ENCODE data around the gene GAD1. TPM values are rescaled to one million over a fixed set of nuclear protein-coding genes. Genes with fewer than 3 reads are reported as not detected.

GAD1 gene
- total and polyA plus RNA-seq, 5 donors from 2014 or later: not detected

- peaks cover 0 to 2% (median 0%) of the 10 kb centered on the region in 7 donors for H3K9me3 Mint-ChIP-seq
- no peaks in the 10 kb centered on the region for H3K4me1 Mint-ChIP-seq
- peaks cover 47% of the 10 kb centered on the region for H3K27me3 Mint-ChIP-seq
- Histone ChIP-seq H3K9me3 (ENCODE audit: control insufficient read depth in 2 of 2, low read length in 2 of 2) (no peaks in the 10 kb centered on the region), H3K4me1 (ENCODE audit: control insufficient read depth, insufficient read depth, low read length, poor library complexity, severe bottlenecking) (no peaks in the 10 kb centered on the region), H3K4me3 (ENCODE audit: low read depth, low read length) (no peak overlapping the region), H3K27ac (ENCODE audit: insufficient read depth, low read length, poor library complexity, severe bottlenecking) (no peak overlapping the region), H3K27me3 (ENCODE audit: control insufficient read depth, insufficient read depth, low read length) (peaks cover 10% of the 10 kb centered on the region), H3K36me3 (ENCODE audit: control insufficient read depth, insufficient read depth, low read length) (no peaks in the 10 kb centered on the region)
- no peak for ATAC-seq (ENCODE audit: low read depth in 2 of 2)
- no peak overlapping the region for H3K4me3 Mint-ChIP-seq
- H3K36me3 Mint-ChIP-seq: no peaks in the 10 kb centered on the region
- H3K27ac Mint-ChIP-seq: no peak overlapping the region
- no peak for DNase-seq
These were observed 37.4 kb upstream of the GAD1 start for GRCh38 chr2:170779304-170779703.

- Histone ChIP-seq H3K9me3 (ENCODE audit: control insufficient read depth in 2 of 2, low read length in 2 of 2) (no peaks in the 10 kb centered on the region), H3K4me3 (ENCODE audit: low read depth, low read length) (no peak overlapping the region), H3K27me3 (ENCODE audit: control insufficient read depth, insufficient read depth, low read length) (peaks cover 11% of the 10 kb centered on the region), H3K27ac (ENCODE audit: insufficient read depth, low read length, poor library complexity, severe bottlenecking) (no peak overlapping the region), H3K4me1 (ENCODE audit: control insufficient read depth, insufficient read depth, low read length, poor library complexity, severe bottlenecking) (no peaks in the 10 kb centered on the region), H3K36me3 (ENCODE audit: control insufficient read depth, insufficient read depth, low read length) (no peaks in the 10 kb centered on the region)
- ATAC-seq (ENCODE audit: low read depth in 2 of 2): no peak
- DNase-seq: no peak
- Mint-ChIP-seq H3K4me1 (no peaks in the 10 kb centered on the region), H3K36me3 (no peaks in the 10 kb centered on the region), H3K27ac (no peak overlapping the region), H3K27me3 (peaks cover 59% of the 10 kb centered on the region), H3K9me3 (no peaks in the 10 kb centered on the region), H3K4me3 (no peak overlapping the region)
These were observed 34.0 kb upstream of the GAD1 start for GRCh38 chr2:170782673-170783072.

GRCh38 chr2:170783549-170783948, 33.1 kb upstream of the GAD1 start:
- H3K4me3 ChIP-seq (ENCODE audit: low read depth, low read length): no peak overlapping the region
- DNase-seq: no peak
- H3K36me3 ChIP-seq (ENCODE audit: control insufficient read depth, insufficient read depth, low read length): no peaks in the 10 kb centered on the region
- ATAC-seq (ENCODE audit: low read depth in 2 of 2): no peak
- peaks cover 11% of the 10 kb centered on the region for H3K27me3 ChIP-seq (ENCODE audit: control insufficient read depth, insufficient read depth, low read length)
- Mint-ChIP-seq H3K4me1 (no peaks in the 10 kb centered on the region), H3K4me3 (no peak overlapping the region), H3K9me3 (no peaks in the 10 kb centered on the region), H3K36me3 (no peaks in the 10 kb centered on the region), H3K27me3 (peaks cover 61% of the 10 kb centered on the region), H3K27ac (no peak overlapping the region)
- no peaks in the 10 kb centered on the region for H3K4me1 ChIP-seq (ENCODE audit: control insufficient read depth, insufficient read depth, low read length, poor library complexity, severe bottlenecking)
- no peaks in the 10 kb centered on the region for H3K9me3 ChIP-seq (ENCODE audit: control insufficient read depth in 2 of 2, low read length in 2 of 2)
- no peak overlapping the region for H3K27ac ChIP-seq (ENCODE audit: insufficient read depth, low read length, poor library complexity, severe bottlenecking)

GRCh38 chr2:170798996-170799395, 17.7 kb upstream of the GAD1 start:
- H3K9me3 Mint-ChIP-seq: peaks cover 0 to 2% (median 0%) of the 10 kb centered on the region in 7 donors
- DNase-seq (no peak), ATAC-seq (ENCODE audit: low read depth in 2 of 2) (no peak)
- Histone ChIP-seq H3K4me3 (ENCODE audit: low read depth, low read length) (no peak overlapping the region), H3K27me3 (ENCODE audit: control insufficient read depth, insufficient read depth, low read length) (peaks cover 16% of the 10 kb centered on the region), H3K36me3 (ENCODE audit: control insufficient read depth, insufficient read depth, low read length) (no peaks in the 10 kb centered on the region), H3K9me3 (ENCODE audit: control insufficient read depth in 2 of 2, low read length in 2 of 2) (no peaks in the 10 kb centered on the region), H3K4me1 (ENCODE audit: control insufficient read depth, insufficient read depth, low read length, poor library complexity, severe bottlenecking) (no peaks in the 10 kb centered on the region), H3K27ac (ENCODE audit: insufficient read depth, low read length, poor library complexity, severe bottlenecking) (no peak overlapping the region)
- H3K27ac Mint-ChIP-seq: no peak overlapping the region
- H3K4me3 Mint-ChIP-seq: no peak overlapping the region
- no peaks in the 10 kb centered on the region for H3K4me1 Mint-ChIP-seq
- peaks cover 24% of the 10 kb centered on the region for H3K27me3 Mint-ChIP-seq
- no peaks in the 10 kb centered on the region for H3K36me3 Mint-ChIP-seq

- H3K4me3 Mint-ChIP-seq: no peak overlapping the region
- DNase-seq: no peak
- H3K27me3 Mint-ChIP-seq: peaks cover 14% of the 10 kb centered on the region
- H3K27ac Mint-ChIP-seq: no peak overlapping the region
- Histone ChIP-seq H3K36me3 (ENCODE audit: control insufficient read depth, insufficient read depth, low read length) (no peaks in the 10 kb centered on the region), H3K27ac (ENCODE audit: insufficient read depth, low read length, poor library complexity, severe bottlenecking) (no peak overlapping the region), H3K4me1 (ENCODE audit: control insufficient read depth, insufficient read depth, low read length, poor library complexity, severe bottlenecking) (no peaks in the 10 kb centered on the region), H3K27me3 (ENCODE audit: control insufficient read depth, insufficient read depth, low read length) (peaks cover 18% of the 10 kb centered on the region), H3K4me3 (ENCODE audit: low read depth, low read length) (no peak overlapping the region), H3K9me3 (ENCODE audit: control insufficient read depth in 2 of 2, low read length in 2 of 2) (no peaks in the 10 kb centered on the region)
- H3K4me1 Mint-ChIP-seq: no peaks in the 10 kb centered on the region
- H3K9me3 Mint-ChIP-seq: no peaks in the 10 kb centered on the region
- no peaks in the 10 kb centered on the region for H3K36me3 Mint-ChIP-seq
- ATAC-seq (ENCODE audit: low read depth in 2 of 2): no peak
These were observed 10.1 kb upstream of the GAD1 start for GRCh38 chr2:170806548-170806947.

GRCh38 chr2:170812710-170813600, 3.7 kb upstream of the GAD1 start:
- H3K4me1 Mint-ChIP-seq: peaks cover 5 to 40% (median 6%) of the 10 kb centered on the region in 4 donors
- DNase-seq (peak in 2 of 3 donors; percentile 44 to 70), ATAC-seq (ENCODE audit: low read depth in 2 of 2) (no peak)
- Histone ChIP-seq H3K9me3 (ENCODE audit: control insufficient read depth in 2 of 2, low read length in 2 of 2) (no peaks in the 10 kb centered on the region), H3K4me1 (ENCODE audit: control insufficient read depth, insufficient read depth, low read length, poor library complexity, severe bottlenecking) (peaks cover 31% of the 10 kb centered on the region), H3K36me3 (ENCODE audit: control insufficient read depth, insufficient read depth, low read length) (no peaks in the 10 kb centered on the region), H3K27me3 (ENCODE audit: control insufficient read depth, insufficient read depth, low read length) (peaks cover 28% of the 10 kb centered on the region), H3K27ac (ENCODE audit: insufficient read depth, low read length, poor library complexity, severe bottlenecking) (no peak overlapping the region), H3K4me3 (ENCODE audit: low read depth, low read length) (no peak overlapping the region)
- H3K27me3 Mint-ChIP-seq: peaks cover 76% of the 10 kb centered on the region
- H3K9me3 Mint-ChIP-seq: no peaks in the 10 kb centered on the region
- peak overlapping the region in 1 of 4 donors; percentile 21 for H3K4me3 Mint-ChIP-seq
- no peaks in the 10 kb centered on the region for H3K36me3 Mint-ChIP-seq
- H3K27ac Mint-ChIP-seq: no peak overlapping the region

- Histone ChIP-seq H3K36me3 (ENCODE audit: control insufficient read depth, insufficient read depth, low read length) (no peaks in the 10 kb centered on the region), H3K27ac (ENCODE audit: insufficient read depth, low read length, poor library complexity, severe bottlenecking) (no peak overlapping the region), H3K4me1 (ENCODE audit: control insufficient read depth, insufficient read depth, low read length, poor library complexity, severe bottlenecking) (peaks cover 40% of the 10 kb centered on the region), H3K27me3 (ENCODE audit: control insufficient read depth, insufficient read depth, low read length) (peaks cover 28% of the 10 kb centered on the region), H3K9me3 (ENCODE audit: control insufficient read depth in 2 of 2, low read length in 2 of 2) (no peaks in the 10 kb centered on the region), H3K4me3 (ENCODE audit: low read depth, low read length) (no peak overlapping the region)
- no peak for ATAC-seq (ENCODE audit: low read depth in 2 of 2)
- Mint-ChIP-seq H3K9me3 (no peaks in the 10 kb centered on the region), H3K27ac (peak overlapping the region in 1 of 3 donors; percentile 66), H3K4me1 (peaks cover 5 to 49% (median 9%) of the 10 kb centered on the region in 4 donors), H3K36me3 (no peaks in the 10 kb centered on the region), H3K27me3 (peaks cover 83% of the 10 kb centered on the region), H3K4me3 (peak overlapping the region in 3 of 4 donors; percentile 21 to 59 (median 41))
- DNase-seq: no peak
These were observed 2.8 kb upstream of the GAD1 start for GRCh38 chr2:170813611-170814532.
